GM19193 (cell line): Measurements from ENCODE around the gene PLSCR4.

Source experiments
- POLR2A ChIP-seq: IDR thresholded peaks from 4 replicates; pipeline ENCODE4 v1.6.1; 2011; ENCODE audit not compliant: insufficient read depth, insufficient read length; ENCODE audit errors: extremely low read depth

The PLSCR4 gene

GRCh38 chr3:146250449-146251382 is at the start of gene PLSCR4:
TSS of gene PLSCR4 (minus strand) at chr3:146251105. CDS start at chr3:146222071, 29,034 bp downstream.
- TF ChIP-seq POLR2A, result no peak

GRCh38 chr3:146283781-146284445 is 33.0 kb upstream of the PLSCR4 start:
- TF ChIP-seq POLR2A, result no peak

- no peak for TF ChIP-seq POLR2A
Measured at GRCh38 chr3:146280864-146281263, 30.0 kb upstream of the PLSCR4 start.

- no peak for TF ChIP-seq POLR2A
Measured at GRCh38 chr3:146279951-146280350, 29.0 kb upstream of the PLSCR4 start.

- TF ChIP-seq POLR2A, result no peak
Measured at GRCh38 chr3:146279013-146279412, 28.1 kb upstream of the PLSCR4 start.

GRCh38 chr3:146277953-146278631 is 27.2 kb upstream of the PLSCR4 start:
- TF ChIP-seq POLR2A, result no peak

GRCh38 chr3:146275476-146275875 is 24.6 kb upstream of the PLSCR4 start:
- TF ChIP-seq POLR2A, result no peak

- no peak for TF ChIP-seq POLR2A
Measured at GRCh38 chr3:146274833-146275232, 23.9 kb upstream of the PLSCR4 start.

- TF ChIP-seq POLR2A, result no peak
Measured at GRCh38 chr3:146273721-146274407, 23.0 kb upstream of the PLSCR4 start.

- no peak for TF ChIP-seq POLR2A
Measured at GRCh38 chr3:146271180-146271579, 20.3 kb upstream of the PLSCR4 start.

GRCh38 chr3:146269271-146269670 is 18.4 kb upstream of the PLSCR4 start:
- TF ChIP-seq POLR2A, result no peak

GRCh38 chr3:146268535-146269219 is 17.8 kb upstream of the PLSCR4 start:
- no peak for TF ChIP-seq POLR2A

GRCh38 chr3:146265720-146266119 is 14.8 kb upstream of the PLSCR4 start:
- no peak for TF ChIP-seq POLR2A
